ENCODE data around the gene BPIFB2.

BPIFB2 gene

DNA sequence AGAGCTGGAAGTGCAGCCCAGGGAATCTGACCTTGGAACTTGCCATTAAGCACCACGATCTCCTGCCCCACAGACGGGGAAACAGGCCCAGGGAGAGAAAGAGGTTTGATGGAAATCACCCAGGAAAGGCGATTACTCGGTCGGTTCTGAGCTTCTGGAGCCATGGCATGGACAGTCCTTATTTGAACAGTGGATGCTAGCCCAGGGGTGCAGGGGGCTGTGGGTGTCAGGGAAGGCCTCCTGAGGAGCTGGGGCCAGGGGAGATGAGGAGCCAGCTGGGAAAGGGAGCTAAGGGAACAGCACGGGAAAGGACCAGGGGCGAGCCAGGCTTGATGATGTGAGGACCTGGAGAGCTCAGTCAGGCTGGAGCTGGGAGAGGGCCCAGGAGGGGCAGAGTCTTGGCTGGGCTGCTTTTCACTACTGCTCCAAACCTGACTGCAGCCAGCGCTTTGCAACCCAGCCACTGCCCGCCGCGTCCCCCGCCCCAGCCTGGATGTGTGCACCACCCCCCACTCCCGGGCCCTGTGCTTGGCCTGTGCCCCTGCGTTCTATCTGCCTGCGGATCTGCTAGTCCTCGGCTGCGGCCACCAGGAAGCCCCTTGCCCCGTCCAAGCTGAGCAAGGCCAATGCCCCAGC lies 21.1 kb upstream of the BPIFB2 start:
- no peak for DNase-seq

DNA sequence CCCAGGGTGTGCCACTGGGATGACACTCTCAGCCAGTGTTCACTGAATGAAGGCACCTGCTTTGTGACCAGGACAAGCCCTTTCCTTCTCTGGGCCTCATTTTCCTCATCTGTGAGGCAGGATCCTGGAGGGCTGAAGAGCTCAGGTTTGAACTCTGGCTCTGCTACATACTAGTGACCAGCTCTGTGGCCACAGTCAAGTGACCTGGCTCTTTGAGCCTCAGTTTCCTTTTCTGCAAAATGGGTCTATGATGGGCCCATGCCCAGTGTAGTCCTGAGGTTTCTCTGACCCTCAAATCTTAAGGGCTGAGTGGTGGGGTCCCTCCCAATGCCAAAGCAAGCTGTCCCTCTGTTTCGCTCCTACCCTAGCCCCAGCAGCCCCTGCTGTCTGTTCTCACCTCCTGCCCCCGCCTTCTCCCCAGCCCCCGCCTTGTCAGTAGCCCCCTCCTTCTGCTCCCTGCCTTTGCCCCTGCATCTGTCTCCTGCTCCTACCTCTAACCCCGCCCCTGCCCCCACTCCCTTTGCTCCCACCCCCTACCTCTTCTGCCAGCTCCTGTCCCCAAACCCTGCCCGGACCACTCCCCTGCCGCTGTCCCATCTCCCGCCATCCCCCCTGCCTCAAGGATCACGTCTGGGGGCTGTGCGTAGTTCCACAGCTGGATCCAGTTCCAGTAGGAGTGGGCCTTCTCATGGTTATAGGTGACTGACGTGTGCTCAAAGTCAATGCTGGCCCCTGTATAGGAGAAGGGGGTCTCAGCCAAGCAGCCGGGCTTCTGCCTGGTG lies 20.3 kb upstream of the BPIFB2 start:
- DNase-seq = no peak

DNA sequence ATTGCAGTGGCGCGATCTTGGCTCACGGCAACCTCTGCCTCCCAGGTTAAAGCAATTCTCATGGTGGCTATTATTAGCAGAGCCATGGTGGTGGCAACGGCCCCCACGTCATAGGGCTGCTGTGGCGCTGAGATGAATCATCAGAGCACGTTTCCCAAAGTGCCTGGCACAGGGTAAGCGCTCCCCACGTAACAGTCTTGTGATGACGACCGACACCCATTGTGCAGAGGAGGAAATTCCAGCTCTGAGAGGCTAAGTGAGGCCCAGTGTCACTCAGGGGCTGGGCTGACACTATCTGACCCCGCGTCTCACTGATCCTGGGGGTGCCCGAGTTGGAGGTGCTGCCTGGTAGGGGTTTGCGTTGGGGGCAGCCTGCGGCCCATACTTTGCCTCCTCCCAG lies 19.5 kb upstream of the BPIFB2 start:
- no peak for DNase-seq

DNA sequence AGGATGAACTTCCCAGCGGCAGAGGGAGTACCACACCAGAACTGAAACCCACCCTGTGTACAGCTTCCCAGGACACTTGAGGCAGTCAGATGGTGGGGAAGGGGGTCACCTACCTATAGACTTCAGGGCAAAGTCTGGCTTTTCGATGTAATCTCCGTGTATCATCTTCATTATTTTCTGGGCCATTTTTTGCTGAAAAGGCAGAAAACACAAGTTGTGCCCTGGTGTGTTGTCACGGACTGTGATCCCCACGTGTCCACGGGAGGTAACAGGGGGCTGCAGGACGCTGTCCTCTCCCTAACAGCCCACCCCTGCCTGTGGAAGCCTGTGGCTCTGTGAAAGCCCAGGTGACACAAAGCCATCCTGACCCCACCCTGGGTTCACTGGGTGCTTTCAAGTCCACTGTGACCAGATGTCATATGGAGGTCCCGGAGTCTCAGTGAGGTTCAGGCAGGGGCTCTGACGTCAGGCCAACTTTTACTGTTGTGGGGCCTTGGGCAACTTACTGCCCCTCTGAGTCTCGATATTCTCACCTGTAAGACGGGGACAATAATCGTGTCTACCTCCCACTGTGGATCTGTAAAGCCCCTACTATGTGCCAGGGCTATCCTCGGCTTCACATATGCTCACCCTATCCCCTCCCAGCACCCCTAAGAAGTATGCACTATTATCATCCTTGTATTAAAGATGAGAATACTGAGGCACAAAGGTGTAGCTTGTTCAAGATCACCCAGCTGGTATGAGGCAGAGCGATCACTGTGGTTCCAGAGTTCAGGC lies 17.8 kb upstream of the BPIFB2 start:
- no peak for DNase-seq

DNA sequence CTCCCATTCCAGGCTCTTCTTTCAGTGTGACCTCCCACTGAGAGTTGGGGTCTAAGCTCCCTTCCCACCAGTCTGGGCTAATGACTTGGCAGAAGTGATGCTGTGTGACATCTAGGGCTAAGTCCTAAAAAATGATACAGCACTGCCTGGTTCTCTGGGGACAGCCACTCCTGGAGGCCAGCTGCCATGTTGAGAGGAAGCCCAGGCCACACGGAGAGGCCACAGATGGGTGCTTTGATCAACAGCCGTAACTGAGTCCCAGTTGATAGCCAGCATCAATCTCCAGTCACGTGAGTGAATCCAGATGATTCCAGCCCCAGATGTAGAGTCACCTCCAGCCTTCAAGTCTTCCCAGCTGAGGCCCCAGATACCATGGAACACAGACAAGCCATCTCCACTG lies 17.1 kb upstream of the BPIFB2 start:
- DNase-seq = no peak

DNA sequence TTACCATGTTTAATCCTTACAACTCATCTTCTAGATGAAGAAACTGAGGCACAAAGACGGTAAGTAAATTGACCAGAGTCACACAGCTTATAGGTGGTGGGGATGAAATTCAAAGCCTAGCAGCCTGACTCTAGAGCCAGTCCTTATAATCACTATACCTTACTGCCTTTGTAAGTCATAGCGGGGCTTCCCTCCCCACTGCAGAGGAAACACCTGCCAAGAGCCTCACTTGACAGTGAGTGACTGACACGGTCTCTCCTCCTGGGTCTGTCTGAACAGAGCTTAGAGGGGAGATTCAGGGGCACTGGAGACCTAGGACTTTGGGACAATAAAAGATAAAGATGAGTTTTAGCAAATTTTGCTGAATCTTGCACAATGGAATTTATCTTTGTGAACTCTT lies 16.1 kb upstream of the BPIFB2 start:
- DNase-seq = no peak

DNA sequence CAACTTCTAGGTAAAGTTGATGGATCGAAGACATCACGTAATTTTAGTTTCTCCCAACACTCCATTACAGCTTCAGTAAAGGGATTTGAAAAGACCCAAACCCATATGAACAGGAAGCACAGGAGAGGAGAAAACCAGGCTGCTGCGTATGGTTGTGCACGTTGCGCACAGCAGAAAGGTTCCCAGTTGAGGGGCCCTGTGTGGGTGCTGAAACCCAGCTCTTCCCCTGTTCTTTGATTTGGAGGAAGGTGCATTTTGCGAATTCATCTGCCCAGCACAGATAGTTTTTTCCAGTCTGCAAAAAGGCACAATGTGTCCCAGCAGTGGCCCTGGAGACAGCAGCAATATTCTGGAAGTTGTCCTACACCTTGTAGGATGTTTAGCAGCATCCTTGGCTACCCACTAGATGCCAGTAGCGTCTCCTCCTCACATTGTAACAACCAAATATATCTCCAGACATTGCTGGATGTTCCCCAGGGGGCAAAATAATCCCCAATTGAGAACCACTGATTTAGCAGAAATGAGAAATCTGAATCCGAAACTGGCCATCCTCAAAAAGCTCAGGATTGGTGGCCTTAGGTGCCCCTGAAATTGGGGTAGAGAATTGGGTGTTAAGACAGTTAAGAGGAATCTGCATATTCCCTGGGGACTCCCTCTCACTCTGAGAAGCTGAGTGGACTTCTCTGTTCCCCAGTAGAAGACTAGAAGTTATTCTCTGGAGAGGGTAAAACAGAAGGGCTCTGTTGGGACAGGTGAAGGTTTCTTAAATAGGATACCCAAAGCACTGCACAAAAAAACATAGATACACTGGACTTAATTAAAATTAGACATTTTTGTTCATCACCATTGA lies 15.5 kb upstream of the BPIFB2 start:
- DNase-seq = no peak

DNA sequence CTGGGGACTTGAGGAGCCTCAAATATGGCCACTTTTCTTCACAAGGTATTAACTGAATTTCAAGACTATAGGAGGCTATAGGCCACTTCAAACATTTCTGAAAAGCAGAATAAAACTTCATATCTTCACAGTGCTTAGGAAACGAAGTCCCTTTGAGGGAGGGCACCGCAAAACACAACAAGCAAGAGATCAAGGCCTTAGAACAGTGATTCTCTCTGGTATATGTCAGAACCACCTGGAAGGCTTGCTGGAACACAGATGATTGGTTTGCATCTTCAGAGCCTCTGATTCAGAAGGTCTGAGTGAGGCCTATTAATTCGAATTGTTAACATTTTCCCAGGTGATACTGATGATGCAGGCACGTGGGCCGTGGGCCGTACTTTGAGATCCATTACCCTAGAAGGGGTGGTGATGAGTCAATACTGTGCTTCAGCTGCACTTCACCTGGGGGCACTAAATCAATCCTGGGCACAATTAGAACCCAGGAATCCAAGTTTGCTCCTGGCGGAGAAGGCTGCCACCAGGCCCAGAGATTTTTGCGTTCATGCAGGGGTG lies 13.9 kb upstream of the BPIFB2 start:
- no peak for DNase-seq

DNA sequence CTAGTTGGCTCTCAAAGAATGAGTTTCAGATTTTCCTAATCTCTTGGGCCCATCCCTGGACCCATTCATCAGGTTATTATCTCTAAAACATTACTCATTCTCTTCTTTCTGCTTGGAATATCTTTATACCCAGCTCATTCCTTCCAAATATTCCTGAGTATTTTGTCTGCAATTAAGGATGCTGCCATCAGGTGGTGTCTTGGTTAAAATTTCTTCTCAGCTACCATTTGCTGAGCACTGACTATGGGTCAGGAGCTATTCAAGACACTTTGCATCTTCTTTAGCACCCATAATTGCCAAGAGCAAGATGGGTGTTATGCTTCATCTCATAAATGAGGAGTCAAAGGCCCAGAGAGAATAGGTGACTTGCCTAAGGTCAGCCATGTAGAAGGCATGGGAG lies 11.7 kb upstream of the BPIFB2 start:
- no peak for DNase-seq

DNA sequence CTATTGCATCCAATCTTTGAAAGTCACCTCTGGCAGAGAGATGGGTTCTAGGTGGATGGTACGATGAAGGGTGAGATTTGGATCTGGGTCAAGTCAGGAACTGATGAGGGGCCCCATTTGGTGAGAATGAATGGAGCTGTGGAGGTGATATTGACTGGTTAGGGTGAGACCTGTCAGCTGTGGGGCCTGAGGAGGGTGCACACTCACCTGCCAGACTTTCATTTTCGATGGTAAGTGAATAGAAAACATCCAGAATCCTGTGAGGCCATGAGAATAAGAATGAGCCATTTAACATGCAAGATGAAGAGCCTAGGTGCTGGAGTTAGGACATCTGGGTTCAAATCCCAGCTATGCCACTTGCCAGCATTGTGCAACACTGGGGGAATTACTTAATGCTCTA lies 10.1 kb upstream of the BPIFB2 start:
- no peak for DNase-seq

DNA sequence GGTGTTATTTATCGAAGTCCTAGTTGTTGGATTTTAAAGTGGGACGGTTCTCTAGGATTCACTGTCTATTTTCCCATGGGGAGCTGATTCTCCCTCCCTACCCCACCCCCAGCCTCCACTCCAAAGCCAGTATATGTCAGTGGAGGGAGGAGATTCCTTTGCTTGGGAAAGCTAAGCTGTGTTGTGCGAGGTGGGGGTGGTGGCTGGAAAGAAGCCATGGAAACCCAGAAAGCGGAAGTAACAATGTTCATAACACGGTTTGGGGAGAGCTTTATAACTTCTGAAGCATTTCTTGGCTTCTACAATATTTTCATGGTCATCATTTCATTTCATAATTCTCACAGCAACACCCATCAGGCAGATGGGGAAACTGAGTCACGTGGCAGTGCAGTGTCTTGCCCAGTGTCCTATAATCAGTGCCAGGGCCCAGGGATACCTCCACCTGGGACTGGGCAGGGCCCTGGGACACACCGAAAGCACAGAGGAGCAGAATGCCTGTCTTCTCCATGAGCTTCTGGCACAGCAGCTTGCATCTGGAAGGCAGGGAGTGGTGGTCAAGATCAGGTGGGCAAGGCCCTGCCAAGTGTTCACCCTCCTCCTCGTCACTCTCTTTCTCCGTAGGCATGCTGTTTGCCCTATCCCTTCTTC lies 7.8 kb upstream of the BPIFB2 start:
- no peak for DNase-seq

DNA sequence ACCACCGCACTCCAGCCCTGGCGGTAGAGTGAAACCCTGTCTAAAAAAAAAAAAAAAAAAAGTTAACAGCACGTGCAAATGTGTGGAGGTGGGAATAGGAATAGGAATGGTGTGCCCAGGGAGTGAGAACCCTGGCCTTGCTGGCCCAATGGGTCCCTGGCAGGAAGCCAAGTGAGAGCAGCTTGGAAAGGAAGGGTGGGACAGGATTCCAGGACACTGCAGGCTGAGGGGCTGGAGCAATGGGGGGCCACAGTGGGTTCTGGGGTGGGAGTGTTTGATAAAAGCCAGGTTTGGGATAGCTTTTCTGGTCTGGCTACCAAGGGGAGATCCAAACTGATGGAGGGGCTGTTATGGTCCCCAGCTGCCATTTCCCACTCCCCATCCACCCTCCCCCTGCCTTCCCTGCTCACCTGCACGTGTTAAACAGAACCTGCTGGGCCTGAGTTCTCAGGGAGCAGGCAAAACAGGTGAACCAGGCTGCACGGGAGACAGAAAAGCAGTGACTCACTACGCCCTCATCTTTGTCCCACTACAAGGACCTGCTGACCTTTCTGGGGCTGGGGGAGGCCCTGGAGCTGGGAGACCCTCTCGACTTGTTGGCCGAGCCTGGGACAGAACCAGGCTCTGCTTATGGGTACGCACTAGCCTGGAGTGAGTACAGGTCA lies 6.6 kb upstream of the BPIFB2 start:
- DNase-seq = no peak

DNA sequence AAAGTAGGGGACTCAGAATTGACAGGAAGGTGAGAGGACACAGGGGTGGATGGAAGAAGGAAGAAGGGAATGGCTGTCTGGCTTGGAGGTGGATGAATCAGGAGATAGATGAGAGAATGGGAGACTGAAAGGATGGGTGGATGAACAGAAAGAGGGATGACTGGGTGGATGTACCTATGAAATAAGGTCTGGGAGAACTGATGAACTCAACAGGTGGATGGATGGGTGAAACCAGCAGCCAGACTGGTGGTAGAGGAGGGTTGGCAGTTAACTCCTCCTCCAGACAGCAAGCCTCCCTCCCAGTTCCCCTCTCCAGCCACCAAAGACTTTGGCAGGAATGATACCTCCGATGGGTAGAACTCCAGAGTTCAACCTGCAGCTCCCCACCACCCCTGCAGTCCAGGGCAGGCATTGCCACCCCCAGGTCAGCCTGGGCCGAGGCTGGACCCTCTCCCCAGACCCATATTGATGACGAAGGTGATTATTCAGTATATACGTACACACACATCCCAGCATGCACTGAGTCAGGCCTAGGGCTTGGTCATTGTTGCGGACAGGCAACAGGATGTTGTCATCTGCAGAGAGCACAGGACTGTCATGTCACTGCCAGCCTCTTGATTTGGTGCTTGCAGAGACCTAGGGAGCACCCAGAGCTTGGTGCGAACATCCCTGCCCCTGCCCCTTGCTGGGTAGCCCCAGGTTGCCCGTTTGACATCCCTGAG lies 5.3 kb upstream of the BPIFB2 start:
- DNase-seq = no peak

DNA sequence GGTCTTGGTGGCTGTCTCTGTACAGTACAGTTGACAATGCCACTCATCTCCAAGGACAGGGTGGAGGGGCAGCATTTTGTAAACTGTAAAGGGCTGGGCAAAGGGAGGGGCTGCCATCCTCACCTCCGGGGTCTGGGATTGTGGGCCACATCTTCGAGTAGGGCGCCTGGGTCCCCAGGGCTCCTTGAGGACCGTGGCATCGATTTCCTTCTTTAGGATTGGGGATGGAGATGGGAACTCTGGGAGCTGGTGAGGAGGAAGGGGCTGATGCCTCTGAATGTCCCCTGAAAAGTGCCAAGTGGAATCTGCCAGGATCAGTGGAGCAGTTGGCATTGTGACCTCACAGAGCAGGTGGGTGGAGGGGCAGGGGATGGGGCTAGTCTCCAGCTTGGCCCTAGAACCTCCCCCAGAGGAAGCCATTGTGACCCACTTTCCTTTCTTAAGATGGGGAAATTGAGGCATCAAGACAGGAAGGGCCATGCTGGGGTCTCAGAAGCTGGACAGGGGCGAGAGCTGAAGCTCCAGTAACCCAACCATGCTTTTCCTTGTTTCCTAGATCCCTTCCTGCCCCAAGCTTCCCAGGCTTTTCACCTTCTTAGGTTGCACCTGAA lies 3.3 kb upstream of the BPIFB2 start, which contains the start of gene SUN5:
TSS of gene SUN5 (minus strand) at position 293 of the 611 bp plus-strand sequence. CDS start at position 200, 93 bp downstream.
- no peak for DNase-seq

DNA sequence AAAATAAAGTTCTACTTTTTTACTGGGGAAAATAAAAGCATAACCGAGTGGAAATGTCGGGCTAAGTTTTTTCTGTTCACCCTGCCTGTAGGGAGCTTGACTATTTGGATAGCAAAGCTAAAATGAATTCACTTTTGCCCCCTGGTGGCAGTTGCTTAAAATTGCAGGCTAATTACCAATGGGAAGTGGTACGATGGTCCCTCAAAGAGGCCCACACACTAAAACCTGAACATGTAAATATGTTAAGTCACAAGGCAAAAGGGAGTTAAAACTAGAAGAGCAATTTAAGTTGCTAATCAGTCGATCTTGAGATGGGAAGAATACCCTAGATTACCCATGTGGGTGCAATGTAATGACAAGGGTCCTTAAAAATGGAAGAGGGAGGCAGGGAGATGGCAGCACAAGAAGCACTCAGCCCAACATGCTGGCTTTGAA lies 2.4 kb upstream of the BPIFB2 start:
- DNase-seq = no peak

DNA sequence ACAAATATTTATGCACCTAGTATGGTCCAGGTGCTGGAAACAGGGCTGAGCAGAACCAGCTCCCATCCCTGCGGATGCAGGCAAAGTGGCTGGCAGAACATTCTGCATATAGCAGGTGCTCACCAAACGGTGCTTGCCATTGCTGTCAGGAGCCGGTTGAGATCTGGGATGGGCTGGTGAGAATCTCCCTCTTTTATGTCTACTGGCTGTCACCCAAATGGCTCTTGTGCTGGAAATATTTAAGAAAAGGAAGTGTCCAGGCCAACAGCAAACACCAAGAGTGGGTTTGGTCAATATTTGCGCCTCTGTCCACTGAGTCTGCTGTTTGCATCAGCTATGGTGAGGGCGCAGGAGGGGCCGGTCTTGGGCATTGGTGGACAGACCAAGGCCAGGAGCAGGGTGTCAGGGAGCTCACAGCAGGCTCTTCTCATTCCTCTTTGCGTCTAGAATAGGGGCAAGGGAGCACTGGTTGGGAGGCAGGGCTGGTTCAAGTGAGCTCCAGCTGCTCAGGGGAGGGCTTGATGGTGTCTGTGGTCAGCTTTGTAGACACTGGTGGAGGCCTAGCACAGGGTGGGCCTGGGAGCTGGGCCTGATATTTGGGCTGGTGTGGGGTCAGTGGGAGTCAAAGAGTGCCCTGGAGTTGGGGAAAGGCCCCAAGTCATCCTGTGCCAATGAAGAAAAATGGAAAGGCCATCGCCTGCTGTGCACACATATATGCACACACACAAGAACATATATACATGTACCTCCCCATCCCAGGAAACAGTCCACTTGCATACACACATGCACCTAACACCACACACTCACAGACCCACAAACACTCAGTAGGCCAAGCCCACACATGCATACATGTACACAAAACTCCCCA lies 1.4 kb upstream of the BPIFB2 start:
- no peak for DNase-seq

DNA sequence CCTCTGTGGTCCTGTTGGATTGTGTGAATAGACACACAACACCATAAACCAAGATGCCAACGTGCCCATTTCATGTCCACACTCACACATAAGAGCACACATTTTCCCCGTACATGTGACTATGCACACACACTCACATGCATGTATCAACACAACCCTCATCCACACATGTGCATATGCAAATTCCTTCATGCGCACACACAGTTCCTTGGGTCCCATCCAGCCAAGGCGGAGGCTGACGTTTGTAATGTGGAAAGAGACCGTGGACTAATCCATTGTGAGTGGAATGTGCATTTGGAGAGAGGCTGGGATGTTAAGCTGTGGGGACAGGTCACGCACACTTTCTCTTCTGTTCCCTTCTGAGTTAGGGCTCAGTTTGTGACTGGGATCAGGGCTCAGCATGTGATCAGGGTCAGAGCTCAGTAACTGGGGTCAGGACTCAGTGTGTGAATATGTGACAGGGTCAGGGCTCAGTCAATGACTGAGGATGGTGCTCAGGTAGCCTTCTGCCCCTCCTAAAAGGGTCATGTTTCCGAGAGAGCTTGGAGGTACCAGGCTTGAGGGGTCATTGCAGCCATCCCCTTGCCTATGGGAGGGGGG lies 628 bp upstream of the BPIFB2 start:
- no peak for DNase-seq

DNA sequence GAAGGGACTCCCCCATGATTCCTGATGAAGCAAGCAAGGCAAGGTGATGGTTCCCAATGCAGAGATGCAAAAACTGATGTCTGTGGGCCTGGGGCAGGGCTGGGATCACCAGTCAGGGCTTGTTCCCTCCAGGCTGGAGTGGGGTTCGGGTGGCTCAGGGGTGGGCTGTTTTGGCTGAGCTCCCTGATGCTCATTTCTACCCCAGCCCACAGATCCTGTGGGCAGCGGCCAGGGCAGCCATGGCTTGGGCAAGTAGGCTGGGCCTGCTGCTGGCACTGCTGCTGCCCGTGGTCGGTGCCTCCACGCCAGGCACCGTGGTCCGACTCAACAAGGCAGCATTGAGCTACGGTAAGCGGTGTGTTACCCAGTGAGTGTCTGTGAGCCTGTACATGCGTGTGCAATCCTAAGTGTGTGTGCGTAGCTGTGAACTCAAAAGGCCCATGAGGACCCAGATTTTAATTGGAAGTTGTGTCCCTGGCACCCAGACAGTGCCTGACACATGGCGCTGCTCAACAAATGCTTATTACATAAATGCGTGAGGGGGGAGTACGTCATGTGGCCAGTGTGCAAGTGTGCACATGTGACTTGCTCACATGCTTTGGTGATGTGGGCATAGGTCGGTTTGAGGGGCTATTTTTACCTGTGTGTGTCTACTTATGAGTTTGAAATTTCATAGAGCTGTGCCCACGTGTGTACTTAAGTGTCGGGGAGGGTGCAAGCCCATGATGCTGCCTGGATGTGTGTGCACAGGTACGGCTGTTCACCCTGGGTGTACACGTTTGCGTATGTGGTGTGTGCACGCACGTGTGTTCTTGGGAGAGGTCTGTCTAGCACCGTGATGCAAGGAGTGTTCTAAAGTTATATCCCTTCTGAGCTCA lies 1.1 kb downstream of the BPIFB2 start:
- no peak for DNase-seq
